NCI-H1092 treated with DMSO at 0.1 percent for 48 hours (cell line): ENCODE data around the gene ZNF581.
A peak's percentile ranks its signal among the peaks of the same experiment; 100 is the strongest.

Source experiments
- DNase-seq: peaks from one replicate; lab custom pipeline; 2025; lab: John Stamatoyannopoulos, UW

Gene ZNF581

DNA sequence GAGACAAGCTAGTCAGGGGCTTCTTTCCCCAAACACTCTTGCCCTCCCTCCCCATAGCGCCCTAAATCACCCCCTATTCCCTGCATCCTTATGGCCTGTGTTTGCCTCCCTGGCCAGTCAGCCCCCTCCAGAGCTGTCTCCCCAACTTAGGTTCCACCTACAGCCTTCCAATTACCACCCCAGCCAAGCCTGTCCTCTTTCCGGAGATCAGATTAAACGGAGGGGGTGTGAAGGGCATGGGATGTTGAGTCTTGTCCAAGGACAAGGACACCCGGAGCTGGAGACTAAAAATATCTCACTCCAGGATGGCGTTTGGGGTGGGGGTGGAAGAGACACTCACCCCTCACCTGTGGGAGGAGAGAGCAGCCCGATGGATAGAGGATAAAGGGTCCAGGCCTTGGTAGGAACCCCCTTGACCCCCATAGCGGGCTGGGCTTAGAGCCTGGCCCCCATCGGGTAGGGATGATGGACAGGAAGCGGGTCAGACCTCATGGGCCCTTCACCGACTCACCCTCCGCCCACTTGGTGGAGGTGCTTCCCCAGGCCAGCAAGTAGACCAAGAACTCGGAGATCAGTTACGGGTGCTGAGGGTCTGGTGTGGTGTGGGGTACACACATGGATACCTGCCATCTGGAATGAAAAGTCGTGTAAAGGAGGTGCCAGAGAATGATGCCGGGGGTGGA lies 32.0 kb upstream of the ZNF581 start:
- DNase-seq, result no peak

DNA sequence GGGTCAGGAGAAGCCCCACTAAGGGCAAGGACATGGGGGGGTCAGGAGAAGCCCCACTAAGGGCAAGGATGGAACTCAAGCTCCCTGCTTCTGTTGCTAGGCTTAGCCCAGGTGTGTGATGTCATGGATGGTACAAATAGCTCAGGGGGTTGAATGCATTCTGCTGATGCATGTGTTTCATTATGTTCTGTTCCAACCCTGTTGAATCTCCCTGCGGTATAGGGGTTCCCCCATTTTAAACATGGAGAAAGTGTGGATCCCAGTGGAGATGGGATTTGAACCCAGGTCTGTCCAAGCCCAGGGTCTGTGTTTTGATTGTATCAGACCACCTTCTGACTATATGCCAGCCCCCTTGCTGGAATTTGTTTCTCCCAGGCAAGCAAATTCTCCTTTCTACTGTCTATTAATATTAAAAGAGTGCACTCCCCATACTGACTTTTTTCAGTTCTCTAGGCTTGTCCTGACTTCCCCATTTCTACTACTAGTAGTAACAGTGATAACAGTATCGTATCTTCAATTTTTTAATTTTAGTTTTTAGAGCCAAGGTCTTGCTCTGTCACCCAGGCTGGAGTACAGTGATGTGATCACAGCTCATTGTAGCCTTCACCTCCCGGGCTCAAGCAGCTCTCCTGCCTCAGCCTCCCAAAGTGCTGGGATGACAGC lies 31.3 kb upstream of the ZNF581 start:
- no peak for DNase-seq

DNA sequence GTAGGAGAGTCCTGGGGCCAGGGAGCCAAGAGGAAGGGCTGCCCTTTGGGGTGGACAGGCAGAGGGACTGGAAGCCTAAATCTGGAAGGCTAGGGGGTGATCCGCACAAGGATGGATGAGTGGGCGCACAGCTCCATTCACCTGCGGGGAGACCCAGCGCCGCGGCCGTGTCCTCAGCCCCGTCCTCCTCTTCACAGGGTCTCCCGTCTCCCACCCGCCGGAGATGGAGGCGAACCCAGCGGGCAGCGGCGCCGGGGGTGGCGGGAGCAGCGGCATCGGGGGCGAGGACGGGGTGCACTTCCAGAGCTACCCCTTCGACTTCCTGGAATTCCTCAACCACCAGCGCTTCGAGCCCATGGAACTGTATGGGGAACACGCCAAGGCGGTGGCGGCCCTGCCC lies 30.1 kb upstream of the ZNF581 start:
- no peak for DNase-seq

DNA sequence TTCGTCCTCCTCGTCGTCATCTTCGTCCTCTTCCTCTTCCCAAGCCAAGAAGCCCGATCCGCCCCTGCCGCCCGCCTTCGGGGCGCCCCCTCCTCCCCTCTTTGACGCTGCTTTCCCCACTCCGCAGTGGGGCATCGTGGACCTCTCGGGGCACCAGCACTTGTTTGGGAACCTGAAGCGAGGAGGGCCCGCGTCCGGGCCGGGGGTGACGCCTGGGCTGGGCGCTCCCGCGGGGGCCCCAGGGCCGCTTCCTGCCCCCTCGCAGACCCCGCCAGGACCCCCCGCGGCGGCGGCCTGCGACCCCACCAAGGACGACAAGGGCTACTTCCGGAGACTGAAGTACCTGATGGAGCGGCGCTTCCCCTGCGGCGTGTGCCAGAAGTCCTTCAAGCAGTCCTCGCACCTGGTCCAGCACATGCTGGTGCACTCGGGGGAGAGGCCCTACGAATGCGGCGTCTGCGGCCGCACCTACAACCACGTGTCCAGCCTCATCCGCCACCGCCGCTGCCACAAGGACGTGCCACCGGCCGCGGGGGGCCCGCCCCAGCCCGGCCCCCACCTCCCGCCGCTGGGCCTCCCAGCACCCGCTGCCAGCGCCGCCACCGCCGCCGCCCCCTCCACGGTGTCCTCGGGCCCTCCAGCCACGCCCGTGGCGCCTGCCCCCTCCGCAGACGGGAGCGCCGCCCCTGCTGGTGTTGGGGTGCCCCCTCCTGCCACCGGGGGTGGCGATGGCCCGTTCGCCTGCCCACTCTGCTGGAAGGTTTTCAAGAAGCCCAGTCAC lies 29.3 kb upstream of the ZNF581 start:
- DNase-seq, result no peak

DNA sequence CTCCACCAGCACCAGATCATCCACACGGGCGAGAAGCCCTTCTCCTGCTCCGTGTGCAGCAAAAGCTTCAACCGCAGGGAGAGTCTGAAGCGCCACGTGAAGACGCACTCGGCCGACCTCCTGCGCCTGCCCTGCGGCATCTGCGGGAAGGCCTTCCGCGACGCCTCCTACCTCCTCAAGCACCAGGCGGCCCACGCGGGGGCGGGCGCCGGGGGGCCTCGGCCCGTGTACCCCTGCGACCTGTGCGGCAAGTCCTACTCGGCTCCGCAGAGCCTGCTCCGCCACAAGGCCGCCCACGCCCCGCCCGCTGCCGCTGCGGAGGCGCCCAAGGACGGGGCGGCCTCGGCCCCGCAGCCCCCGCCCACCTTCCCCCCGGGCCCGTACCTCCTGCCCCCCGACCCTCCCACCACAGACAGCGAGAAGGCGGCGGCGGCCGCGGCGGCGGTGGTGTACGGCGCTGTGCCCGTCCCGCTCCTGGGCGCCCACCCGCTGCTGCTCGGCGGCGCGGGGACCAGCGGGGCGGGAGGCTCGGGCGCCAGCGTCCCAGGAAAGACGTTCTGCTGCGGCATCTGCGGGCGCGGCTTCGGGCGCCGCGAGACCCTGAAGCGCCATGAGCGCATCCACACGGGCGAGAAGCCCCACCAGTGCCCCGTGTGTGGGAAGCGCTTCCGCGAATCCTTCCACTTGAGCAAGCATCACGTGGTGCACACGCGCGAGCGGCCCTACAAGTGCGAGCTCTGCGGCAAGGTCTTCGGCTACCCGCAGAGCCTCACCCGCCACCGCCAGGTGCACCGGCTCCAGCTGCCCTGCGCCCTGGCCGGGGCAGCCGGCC lies 28.5 kb upstream of the ZNF581 start:
- no peak for DNase-seq

DNA sequence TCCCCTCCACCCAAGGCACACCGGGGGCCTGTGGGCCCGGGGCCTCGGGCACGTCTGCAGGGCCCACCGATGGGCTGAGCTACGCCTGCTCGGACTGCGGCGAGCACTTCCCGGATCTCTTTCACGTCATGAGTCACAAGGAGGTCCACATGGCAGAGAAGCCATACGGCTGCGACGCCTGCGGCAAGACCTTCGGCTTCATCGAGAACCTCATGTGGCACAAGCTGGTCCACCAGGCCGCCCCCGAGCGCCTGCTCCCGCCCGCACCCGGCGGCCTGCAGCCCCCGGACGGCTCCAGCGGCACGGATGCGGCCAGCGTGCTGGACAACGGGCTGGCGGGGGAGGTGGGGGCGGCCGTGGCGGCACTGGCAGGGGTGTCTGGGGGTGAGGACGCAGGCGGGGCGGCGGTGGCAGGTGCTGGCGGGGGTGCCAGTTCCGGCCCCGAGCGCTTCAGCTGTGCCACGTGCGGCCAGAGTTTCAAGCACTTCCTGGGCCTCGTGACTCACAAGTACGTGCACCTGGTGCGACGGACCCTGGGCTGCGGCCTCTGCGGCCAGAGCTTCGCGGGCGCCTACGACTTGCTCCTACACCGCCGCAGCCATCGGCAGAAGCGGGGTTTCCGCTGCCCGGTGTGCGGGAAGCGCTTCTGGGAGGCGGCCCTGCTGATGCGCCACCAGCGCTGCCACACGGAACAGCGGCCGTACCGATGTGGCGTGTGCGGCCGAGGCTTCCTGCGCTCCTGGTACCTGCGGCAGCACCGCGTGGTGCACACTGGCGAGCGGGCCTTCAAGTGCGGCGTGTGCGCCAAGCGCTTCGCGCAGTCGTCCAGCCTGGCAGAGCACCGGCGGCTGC lies 27.7 kb upstream of the ZNF581 start:
- no peak for DNase-seq

DNA sequence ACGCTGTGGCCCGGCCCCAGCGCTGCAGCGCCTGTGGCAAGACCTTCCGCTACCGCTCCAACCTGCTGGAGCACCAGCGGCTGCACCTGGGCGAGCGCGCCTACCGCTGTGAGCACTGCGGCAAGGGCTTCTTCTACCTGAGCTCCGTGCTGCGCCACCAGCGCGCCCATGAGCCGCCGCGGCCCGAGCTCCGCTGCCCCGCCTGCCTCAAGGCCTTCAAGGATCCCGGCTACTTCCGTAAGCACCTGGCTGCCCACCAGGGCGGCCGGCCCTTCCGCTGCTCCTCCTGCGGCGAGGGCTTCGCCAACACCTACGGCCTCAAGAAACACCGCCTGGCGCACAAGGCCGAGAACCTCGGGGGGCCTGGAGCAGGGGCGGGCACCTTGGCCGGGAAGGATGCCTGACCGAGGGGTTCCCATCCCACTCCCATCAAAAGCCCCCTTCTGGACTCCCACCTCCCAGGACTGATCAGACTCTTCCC lies 27.0 kb upstream of the ZNF581 start:
- no peak for DNase-seq

DNA sequence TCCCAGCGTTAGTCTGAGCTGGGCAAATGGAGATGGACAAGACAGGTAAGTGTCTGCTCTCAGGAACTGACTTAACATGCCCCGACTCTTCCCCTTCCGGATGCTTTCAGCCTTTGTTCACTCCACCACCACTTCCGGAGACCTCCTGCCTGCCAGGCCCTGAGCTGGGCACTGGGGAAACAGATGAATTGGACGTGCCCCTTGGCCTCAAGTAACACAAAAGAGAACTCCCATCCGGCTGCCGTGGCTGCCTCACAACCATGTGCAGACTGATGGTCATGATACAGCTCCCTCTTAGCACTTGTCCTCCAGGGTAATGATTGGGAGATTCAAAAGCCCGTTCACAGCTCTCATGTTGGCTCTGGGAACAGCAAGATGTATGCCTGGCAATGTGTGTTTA lies 26.0 kb upstream of the ZNF581 start:
- no peak for DNase-seq

DNA sequence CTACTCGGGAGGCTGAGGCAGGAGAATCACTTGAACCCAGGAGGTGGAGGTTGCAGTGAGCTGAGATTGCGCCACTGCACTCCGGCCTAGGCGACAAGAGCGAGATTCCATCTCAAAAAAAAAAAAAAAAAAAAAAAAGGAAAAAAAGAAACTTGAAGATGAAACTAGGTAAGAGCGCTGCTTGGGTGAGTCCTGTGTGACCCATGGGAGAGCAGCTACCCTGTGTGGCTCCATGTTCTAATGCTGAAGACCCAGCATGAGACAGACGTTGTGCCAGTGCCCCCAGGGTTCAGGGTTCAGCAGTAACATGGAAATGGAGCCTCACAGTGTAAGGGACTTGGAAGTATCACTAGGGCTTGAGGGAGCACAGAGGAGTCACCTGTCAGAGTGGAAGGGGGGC lies 25.0 kb upstream of the ZNF581 start:
- no peak for DNase-seq

DNA sequence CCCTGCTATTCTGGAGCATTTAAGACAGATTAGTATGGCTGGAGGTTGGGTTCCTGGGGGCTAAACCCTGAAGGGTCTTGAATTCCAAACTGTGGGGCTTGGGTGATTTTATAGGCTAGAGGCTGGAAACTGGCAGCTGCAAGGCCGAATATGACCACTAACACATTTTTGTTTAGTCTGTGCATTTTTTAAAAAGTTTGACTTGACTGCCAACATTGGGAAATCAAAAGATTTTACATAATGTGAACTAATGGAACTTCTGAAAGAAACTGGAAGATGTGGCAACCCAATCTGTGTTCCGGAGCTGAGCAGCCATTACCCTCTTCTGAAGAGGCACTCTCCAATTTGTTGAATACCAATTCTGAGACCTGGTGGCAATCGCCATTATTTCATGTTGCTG lies 24.2 kb upstream of the ZNF581 start:
- no peak for DNase-seq

DNA sequence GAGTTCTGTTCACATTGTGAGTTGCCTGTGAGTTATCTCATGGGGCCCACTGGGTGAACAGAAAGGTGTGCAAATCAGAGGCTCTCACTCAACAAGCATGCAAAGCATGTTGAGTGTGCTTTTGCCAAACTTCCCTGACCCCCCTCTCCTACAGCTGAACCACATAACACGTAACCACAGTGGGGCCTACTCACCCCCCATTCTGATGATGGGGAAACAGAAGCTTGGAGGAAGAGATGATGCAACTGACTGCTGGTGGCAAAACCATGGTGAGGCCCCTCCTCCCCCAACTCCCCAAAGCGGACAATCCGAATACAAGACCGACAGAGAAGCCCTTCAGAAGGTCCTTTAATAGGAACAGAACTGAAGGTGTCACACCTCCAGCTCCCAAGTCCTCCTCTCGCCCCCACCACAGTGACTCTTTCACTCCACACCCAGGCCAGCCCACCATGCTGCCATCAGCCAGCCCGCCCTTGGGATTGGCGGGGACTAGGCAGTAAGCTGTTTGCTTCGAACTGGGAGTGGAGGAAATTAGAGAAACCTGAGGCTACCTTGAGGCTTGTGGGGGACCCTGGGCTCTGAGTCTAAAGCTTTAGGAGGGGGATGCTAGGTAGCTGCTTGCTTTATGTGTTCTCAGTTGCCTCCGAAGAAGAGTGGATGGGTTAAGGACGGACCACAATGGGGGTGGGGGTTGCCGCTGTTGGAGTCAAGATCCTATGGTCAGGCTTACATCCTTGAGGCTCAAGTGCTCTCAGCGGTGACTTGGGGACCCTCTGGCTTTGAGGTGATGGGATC lies 22.8 kb upstream of the ZNF581 start:
- no peak for DNase-seq

DNA sequence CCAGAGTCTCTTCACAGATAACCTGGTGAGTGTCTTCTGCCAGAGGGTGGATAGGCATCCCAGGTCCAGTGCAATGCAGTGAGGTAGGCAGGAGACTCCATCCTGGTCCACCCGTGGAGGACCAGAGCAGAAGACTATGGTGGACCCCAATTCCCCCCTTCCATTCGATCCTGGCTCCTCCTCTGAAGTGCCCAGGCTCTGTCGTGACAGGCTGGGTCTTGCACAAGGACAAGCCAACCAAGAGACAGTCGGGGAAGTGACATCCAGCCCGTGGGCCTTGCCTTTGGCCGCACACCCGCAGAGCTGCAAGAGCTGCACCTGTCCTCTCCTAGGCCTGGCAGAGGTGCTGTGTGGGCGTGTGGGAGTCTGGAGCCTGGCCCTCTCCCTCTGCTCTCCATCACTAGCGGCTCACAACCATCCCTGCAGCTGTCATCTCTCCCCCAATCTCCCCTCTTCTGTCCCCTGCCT lies 22.2 kb upstream of the ZNF581 start:
- DNase-seq, result no peak

DNA sequence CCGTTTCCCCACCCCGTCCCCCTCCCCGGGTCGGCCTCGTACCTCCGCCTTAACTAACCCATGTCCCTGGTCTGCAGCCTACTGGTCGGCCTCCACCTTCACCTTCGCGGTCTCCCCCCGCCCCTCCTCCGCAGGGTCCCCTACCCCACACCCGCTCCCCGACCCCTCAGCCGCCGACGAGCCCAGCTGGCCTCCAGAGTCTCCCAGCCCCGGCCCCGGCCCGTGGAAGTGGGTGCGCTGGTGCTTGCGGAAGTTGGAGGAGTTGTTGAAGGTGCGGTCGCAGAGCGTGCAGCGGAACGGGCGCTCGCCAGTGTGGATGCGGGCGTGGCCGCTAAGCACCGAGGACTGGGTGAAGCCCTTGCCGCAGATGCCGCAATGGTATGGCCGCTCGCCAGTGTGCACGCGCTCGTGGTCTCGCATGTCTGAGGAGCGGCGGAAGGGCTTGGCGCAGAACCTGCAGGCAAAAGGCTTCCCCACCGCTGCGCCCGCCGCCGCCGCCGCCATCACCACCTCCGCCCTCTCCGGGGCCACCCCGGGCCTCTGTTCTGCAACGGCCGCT lies 21.7 kb upstream of the ZNF581 start:
- no peak for DNase-seq

DNA sequence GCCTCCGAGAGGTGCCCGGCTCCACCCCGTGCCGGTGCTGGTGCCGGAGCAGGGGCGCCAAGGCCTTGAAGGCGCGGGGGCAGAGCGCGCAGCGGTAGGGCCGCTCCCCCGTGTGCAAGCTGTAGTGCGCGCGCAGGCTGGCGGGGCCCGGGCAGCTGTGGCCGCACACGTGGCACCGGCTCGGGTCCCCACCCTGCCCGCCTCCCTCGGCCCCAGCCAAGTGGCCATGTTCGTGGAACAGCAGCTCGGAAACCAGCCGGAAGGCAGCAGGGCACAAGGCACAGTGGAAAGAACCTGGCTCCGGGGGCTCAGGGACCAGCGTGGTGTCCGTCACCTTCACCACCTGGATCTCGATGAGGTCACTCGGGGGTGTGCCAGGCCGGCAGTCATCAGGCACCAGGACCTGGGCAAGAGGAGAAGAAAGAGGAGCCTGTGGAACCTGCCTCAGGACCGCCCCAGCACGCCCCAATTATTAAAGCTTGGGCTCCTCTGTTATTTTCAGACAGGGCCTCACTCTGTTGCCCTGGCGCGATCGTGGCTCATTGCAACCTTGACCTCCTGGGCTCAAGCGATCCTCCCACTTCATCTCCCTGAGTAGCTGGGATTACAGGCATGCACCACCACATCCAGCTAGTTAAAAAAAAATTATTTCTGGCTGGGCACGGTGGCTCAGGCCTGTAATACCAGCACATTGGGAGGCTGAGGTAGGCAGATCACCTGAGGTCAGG lies 21.0 kb upstream of the ZNF581 start:
- DNase-seq, result no peak

DNA sequence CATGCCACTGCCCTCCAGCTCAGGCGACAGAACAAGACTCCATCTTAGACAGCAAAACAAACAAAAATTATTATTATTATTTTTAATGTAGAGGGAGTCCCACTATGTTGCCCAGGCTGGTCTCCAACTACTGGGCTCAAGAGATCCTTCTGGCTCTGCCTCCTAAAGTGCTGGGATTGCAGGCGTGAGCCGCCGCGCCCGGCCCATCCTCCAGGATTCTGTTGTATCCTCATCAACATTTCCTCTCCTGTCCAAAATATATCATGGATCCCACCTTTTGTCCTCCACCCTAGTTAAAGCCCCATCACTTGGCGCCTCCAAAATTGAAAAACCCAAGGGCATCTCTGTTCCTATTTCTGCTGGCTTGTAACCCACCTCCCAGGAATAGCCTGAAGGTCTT lies 20.3 kb upstream of the ZNF581 start:
- no peak for DNase-seq

DNA sequence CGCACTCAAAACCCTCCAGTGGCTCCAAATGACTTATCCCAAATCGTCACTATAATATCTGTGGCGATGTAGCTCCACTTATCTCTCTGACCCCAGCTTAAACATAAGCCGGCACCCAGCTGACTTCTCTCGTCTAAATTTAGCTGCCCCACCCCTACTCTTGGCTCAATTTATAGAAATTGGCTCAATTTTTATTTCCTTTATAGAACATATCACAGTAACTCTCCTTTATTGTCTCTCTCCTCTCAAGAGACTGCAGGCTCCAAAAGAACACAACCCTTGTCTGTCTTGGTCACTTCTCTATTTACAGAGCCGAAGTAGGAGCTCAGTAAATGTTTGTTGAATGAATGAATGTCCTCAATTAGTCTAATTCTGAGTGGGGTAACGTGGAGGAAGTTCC lies 19.9 kb upstream of the ZNF581 start:
- DNase-seq, result no peak

DNA sequence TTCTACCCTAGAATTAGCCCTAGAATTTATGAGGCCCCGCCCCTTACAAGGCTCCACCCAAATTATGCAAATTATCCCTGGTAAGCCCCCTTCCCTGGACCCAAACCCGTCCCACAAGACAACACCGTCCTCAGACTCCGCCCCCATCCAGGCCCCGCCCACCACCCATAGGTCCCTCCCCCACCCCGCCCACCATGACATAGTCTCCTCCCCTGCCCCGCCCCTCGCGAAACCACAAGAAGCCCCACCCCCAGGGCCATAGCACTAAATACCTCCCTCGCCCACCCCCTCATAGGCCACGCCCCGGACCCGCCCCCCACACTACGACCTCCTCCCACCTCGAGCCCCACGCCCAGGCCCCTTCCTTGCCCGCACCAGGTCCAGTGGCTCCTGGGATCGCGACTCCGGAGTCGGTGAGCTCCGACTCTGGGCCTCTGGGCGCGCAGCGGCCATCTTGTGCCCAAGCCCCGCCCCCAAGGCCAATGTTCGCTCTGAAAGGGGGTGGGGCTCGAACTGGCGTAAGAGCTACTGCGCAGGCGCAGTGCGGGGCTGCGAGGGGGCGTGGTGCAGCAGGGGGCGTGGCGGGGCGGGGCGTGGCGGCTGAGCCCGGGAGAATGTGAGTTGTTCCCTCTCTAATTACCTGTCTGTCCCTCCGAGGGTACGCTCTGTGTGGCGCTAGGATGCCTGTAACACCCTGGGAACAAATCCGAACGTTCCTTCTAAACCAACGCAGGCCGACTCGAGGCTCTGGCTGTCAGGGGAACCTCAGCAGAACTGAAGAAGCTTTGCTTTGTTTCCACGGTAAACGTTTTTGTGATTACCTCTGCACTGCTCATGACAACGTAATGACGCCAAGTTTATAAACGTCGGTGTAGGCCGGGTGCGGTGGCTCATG lies 19.1 kb upstream of the ZNF581 start, which contains the start of gene ZNF784:
ZNF784 (minus strand) TSS at position 458 of the 895 bp plus-strand sequence; CDS start at position 453, 5 bp downstream.
- peak; percentile 89 for DNase-seq

DNA sequence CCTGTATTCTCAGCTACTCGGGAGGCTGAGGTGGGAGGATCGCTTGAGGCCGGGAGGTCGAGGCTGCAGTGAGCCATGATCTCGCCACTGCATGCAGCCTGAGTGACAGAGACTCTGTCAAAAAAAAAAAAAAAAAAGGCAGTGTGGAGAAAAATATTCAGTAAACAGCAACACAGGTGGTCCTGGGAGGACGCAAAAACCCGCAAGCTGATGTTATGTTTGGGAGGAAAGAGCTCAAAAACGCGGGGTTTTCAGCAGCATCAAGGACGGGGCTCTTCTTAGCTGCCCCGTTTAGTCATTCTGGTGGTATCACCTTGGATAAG lies 18.5 kb upstream of the ZNF581 start:
- no peak for DNase-seq
